Naive B cell (primary cell): ENCODE measurements around the gene PLA2G4D. TPM values are rescaled to one million over a fixed set of nuclear protein-coding genes. Genes with fewer than 3 reads are reported as not detected.
A peak's percentile ranks its signal among the peaks of the same experiment; 100 is the strongest.

ENCODE experiments used
- ATAC-seq, 2 donors: fragments of 150-1000 bp; cut with Tn5 transposase; 2 replicates each; pipeline ENCODE4 v1.10.0; 2021; ENCODE audit warnings: low read depth in 2 of 2, mild to moderate bottlenecking in 2 of 2, moderate library complexity in 2 of 2
- DNase-seq: peaks from one replicate; pipeline ENCODE4 v3.0.0; 2022
- H3K27ac Mint-ChIP-seq, 6 donors: one replicate each; pipeline ENCODE4 v1.8.0; 2020 to 2022; ENCODE audit warnings: mild to moderate bottlenecking in 6 of 6, mixed read lengths in 6 of 6, moderate library complexity in 5 of 6, inconsistent platforms in 2 of 6
- H3K27me3 Mint-ChIP-seq, 3 donors: one replicate each; pipeline ENCODE4 v1.8.0; 2021 to 2022; ENCODE audit warnings: mixed read lengths in 3 of 3, mild to moderate bottlenecking in 1 of 3
- H3K36me3 Mint-ChIP-seq, 2 donors: one replicate each; pipeline ENCODE4 v1.8.0; 2020 to 2022; ENCODE audit warnings: mixed read lengths in 2 of 2, inconsistent platforms in 1 of 2, mild to moderate bottlenecking in 1 of 2
- H3K4me1 Mint-ChIP-seq, 3 donors: one replicate each; pipeline ENCODE4 v1.8.0; 2020 to 2022; ENCODE audit warnings: mixed read lengths in 3 of 3, inconsistent platforms in 1 of 3, mild to moderate bottlenecking in 1 of 3, moderate library complexity in 1 of 3
- H3K4me3 Mint-ChIP-seq, 8 donors: one replicate each; pipeline ENCODE4 v1.8.0; 2020 to 2022; ENCODE audit warnings: mild to moderate bottlenecking in 8 of 8, mixed read lengths in 8 of 8, moderate library complexity in 8 of 8, inconsistent platforms in 2 of 8
- H3K9me3 Mint-ChIP-seq, 7 donors: one replicate each; pipeline ENCODE4 v1.8.0; 2020 to 2022; ENCODE audit warnings: mixed read lengths in 7 of 7, mild to moderate bottlenecking in 5 of 7, inconsistent platforms in 2 of 7, moderate library complexity in 1 of 7
- polyA plus RNA-seq, 6 donors: library from polyadenylated mRNA; unstranded; fragments of 300-500 nt; fragmentation: Illumina TruSeq; gene quantifications; one replicate each; pipeline ENCODE4 v1.2.3, GENCODE V29; 2021; ENCODE audit warnings: low read depth in 6 of 6

PLA2G4D gene, protein sequence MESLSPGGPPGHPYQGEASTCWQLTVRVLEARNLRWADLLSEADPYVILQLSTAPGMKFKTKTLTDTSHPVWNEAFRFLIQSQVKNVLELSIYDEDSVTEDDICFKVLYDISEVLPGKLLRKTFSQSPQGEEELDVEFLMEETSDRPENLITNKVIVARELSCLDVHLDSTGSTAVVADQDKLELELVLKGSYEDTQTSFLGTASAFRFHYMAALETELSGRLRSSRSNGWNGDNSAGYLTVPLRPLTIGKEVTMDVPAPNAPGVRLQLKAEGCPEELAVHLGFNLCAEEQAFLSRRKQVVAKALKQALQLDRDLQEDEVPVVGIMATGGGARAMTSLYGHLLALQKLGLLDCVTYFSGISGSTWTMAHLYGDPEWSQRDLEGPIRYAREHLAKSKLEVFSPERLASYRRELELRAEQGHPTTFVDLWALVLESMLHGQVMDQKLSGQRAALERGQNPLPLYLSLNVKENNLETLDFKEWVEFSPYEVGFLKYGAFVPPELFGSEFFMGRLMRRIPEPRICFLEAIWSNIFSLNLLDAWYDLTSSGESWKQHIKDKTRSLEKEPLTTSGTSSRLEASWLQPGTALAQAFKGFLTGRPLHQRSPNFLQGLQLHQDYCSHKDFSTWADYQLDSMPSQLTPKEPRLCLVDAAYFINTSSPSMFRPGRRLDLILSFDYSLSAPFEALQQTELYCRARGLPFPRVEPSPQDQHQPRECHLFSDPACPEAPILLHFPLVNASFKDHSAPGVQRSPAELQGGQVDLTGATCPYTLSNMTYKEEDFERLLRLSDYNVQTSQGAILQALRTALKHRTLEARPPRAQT
- polyA plus RNA-seq, result not detected

DNA sequence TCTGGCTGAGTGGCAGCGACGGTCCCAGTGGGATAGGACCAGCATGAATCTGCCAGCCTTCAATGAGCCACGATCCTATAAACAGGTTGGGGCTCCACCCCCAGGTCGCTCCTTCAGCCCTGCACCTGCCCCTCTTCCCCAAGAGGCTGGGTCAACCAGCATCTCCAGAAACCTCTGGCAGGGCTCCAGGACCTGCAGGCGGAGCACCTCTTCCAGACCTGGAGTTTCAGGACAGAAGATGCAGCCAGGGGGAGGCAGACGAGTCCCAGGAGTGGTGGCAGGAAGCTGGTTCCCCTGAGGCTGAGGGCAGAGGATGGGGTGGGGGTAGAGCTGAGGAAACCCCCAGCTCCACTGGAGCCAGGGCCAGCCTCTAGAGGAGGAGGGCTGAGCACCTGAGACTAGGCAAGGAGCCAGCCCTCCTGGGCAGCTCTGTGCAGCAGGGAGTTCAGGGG, at the start of gene PLA2G4D:
Gene PLA2G4D (minus strand): TSS at position 51 of the 452 bp plus-strand sequence. CDS start 103 bp downstream, outside the sequence.
- DNase-seq (no peak), ATAC-seq (no peak)
- Mint-ChIP-seq H3K9me3 (no peaks in the 10 kb centered on the region), H3K4me3 (no peak within 1 kb of the TSS), H3K27me3 (peaks cover 8 to 32% (median 12%) of the 10 kb centered on the region in 3 donors), H3K36me3 (no peaks in the 10 kb centered on the region), H3K27ac (peak within 1 kb of the TSS in 3 of 6 donors; percentile 11 to 86 (median 78)), H3K4me1 (no peaks in the 10 kb centered on the region)

DNA sequence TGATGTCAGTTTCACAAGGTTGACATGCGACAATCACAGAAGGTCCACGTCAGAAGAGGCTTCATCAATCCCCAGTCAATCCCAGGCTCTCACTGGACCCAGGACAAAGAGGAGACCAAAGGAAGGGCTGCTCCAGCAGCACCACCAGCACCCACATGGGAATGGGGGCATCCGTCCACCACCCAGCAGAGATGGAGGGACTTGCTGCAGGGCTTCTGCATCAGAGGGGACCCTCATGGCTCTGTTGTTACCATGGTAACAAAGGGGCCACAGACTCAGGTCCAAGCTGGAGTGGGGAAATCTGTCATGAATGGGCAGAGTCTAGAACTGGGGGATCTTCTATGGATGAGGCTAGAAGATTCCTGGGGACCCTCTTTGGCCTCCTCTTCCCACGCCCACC, 49.0 kb upstream of the PLA2G4D start:
- H3K27me3 Mint-ChIP-seq, result peaks cover 0 to 5% (median 3%) of the 10 kb centered on the region in 3 donors
- DNase-seq (no peak), ATAC-seq (no peak)
- no peak overlapping the region for H3K27ac Mint-ChIP-seq
- H3K36me3 Mint-ChIP-seq, result no peaks in the 10 kb centered on the region
- H3K9me3 Mint-ChIP-seq, result peaks cover 0 to 3% (median 0%) of the 10 kb centered on the region in 7 donors
- no peaks in the 10 kb centered on the region for H3K4me1 Mint-ChIP-seq
- no peak overlapping the region for H3K4me3 Mint-ChIP-seq

DNA sequence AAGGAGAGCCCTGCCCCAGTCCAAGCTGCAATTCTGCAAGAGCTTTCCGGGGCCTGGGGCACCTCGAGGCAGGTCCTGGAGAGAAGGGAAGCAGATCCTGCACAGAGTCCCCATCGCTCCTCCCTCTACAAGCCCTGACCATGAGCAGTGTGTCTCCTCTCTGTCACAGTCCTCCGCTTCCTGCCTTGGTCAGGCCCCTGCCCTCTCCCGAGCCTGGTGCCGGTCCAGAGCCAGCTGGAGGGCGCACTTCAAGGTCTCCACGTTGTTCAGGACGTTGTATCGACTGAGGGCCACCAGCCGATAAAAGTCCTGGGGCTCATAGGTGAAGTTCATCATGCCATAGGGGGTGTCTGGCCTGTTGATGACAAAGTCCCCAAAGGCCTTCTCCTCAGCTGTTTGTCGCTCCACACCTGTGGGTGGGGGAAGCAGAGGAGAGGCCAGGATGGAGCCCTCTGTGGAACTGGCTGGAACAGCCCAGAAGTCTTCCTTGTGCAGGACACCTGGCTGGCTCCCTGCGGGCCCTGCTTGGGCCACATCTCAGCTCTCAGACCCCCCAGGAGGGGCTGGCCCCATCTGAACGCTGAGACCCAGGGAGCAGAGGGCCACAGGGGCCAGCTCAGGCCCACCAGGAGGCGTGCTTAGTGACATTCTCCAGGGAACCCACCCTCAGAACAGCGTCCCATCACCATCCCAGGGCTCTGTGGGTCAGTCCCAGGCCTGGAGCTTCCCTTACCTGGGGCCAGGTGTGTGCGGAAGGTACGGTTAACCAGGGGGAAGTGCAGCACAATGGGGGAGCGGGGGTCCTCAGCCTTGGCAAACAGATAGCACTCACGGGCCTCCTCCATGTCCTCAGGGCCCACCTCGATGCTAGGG, 47.7 kb upstream of the PLA2G4D start:
- Mint-ChIP-seq H3K27ac (no peak overlapping the region), H3K4me3 (no peak overlapping the region), H3K36me3 (no peaks in the 10 kb centered on the region), H3K4me1 (peaks cover 0 to 4% (median 0%) of the 10 kb centered on the region in 3 donors), H3K9me3 (peaks cover 0 to 3% (median 0%) of the 10 kb centered on the region in 7 donors), H3K27me3 (peaks cover 1 to 5% (median 3%) of the 10 kb centered on the region in 3 donors)
- no peak for ATAC-seq
- DNase-seq, result no peak

DNA sequence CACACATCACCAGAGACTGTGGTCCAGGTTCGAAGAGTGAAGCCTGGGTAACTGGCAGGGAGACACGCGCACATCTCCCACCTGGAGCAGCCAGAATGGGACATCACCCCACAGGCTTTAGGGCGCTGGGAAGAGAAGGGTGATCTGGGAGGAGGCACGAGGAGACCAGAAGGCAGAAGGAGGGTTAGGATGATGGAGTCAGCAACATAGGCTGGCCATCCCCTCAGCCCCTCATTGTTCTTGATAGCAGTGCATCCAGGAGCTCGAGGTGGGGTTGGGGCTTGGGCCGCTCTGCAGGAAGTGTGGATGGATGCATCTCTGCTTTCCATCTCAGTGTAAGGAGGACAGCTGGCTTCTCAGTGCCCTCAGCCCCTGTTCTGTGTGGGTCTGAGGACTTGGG, 46.9 kb upstream of the PLA2G4D start:
- DNase-seq (no peak), ATAC-seq (no peak)
- Mint-ChIP-seq H3K4me3 (no peak overlapping the region), H3K27ac (no peak overlapping the region), H3K27me3 (peaks cover 3 to 6% (median 5%) of the 10 kb centered on the region in 3 donors), H3K9me3 (peaks cover 0 to 3% (median 0%) of the 10 kb centered on the region in 7 donors), H3K4me1 (peaks cover 0 to 4% (median 0%) of the 10 kb centered on the region in 3 donors), H3K36me3 (no peaks in the 10 kb centered on the region)

DNA sequence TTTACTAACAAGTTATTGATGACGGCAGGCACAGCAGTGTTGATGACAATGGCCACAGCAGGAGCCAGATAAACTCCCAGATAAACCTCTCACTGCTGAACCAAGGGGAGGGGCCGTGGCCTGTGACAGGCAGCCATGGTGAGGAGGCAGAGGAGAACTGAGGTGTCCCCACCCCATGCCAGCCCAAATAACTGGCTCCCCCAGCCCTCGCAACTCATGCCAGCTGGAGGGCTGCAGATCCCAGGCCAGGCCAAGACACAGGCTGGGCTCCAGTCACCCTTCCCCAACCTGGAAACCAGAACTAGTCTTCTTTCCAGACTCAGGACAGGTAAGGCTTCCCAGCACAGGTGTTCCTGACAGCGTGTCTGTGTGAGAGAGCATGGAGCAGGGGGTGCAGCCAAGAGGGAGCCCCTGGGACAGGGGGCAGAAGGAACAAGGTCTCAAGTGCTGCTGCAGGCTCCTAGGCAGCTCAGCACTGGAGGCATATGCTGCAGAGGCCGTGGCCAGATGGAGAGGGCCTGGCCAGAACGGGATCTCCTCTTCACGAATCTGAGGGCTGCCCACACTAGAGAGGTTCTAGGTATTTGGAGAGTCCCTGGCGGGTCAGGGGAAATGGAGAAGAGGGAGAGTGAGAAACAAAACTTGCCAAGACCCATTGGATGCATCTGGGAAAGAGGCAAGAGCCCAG, 46.2 kb upstream of the PLA2G4D start:
- H3K9me3 Mint-ChIP-seq, result peaks cover 0 to 3% (median 0%) of the 10 kb centered on the region in 7 donors
- no peaks in the 10 kb centered on the region for H3K36me3 Mint-ChIP-seq
- ATAC-seq, result no peak
- H3K27me3 Mint-ChIP-seq, result peaks cover 3 to 6% (median 3%) of the 10 kb centered on the region in 3 donors
- no peak overlapping the region for H3K4me3 Mint-ChIP-seq
- peaks cover 0 to 4% (median 0%) of the 10 kb centered on the region in 3 donors for H3K4me1 Mint-ChIP-seq
- no peak for DNase-seq
- no peak overlapping the region for H3K27ac Mint-ChIP-seq

DNA sequence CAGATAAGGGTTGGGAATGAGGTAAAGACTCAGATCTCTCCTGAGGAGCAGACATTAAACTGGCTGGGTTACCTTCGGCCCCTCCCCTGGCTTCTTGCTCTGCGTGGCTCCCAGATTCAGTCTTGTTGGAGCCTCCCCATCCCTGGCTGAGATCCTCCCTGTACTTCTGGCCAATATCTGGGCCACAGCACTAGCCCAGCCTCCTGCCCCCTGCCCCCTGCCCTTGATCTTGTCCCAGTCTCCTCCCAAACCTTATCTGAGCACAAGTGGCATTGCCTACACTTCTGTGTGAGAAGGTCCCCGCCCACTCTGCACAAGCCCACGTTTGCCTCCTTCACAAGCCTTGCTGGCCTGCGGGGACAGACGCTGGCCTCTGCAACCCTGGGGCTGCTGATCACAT, 45.2 kb upstream of the PLA2G4D start:
- Mint-ChIP-seq H3K4me1 (peaks cover 0 to 4% (median 0%) of the 10 kb centered on the region in 3 donors), H3K9me3 (peaks cover 0 to 3% (median 0%) of the 10 kb centered on the region in 7 donors), H3K27ac (no peak overlapping the region), H3K4me3 (peak overlapping the region in 1 of 8 donors; percentile 10), H3K36me3 (no peaks in the 10 kb centered on the region), H3K27me3 (peaks cover under 1 to 6% (median 5%) of the 10 kb centered on the region in 3 donors)
- DNase-seq (no peak), ATAC-seq (no peak)

DNA sequence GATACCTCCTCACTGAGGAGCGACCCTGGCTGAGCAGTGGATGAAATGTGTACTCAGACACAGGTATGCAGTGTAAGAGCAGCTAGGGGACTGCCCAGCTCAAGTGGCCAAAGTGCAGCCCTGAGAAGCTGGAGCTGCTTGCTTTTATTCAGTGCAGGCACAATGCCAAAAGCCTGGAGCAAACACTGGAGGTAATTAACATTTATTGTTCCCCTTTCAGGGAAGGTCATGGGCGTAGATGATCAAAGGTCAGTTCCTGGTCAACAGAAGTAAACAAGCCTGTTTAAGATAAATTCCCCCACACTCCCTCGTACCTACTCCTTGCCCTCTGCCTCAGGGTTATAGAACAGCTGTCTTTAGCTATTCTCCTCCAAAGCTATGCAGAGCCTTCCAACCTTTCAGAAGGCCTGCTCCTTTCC, 44.6 kb upstream of the PLA2G4D start:
- no peak for DNase-seq
- peaks cover 0 to 4% (median 0%) of the 10 kb centered on the region in 3 donors for H3K4me1 Mint-ChIP-seq
- peaks cover 0 to 3% (median 0%) of the 10 kb centered on the region in 7 donors for H3K9me3 Mint-ChIP-seq
- H3K27me3 Mint-ChIP-seq, result peaks cover 0 to 10% (median 5%) of the 10 kb centered on the region in 3 donors
- no peak overlapping the region for H3K4me3 Mint-ChIP-seq
- no peak overlapping the region for H3K27ac Mint-ChIP-seq
- no peaks in the 10 kb centered on the region for H3K36me3 Mint-ChIP-seq
- ATAC-seq, result no peak

DNA sequence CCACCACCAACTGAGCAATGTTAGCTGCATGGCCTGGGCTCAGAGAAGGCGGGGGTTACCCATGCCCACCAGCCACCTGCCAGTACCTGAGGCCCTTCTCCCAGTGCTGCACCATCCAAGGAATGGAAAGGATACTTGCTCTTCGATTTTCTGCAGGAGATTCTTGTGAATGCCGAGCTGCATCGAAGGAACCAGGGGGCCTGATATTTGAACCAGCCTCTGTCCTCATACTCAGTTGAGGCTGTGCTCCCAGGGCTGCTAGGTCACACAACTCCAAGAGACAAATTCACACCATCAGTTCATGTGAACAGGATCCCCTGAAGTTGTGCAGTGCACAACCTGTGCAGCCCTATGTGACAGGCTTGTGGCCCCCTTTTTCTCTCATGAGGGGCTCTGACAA, 44.0 kb upstream of the PLA2G4D start:
- DNase-seq (no peak), ATAC-seq (no peak)
- peaks cover 0 to 3% (median 0%) of the 10 kb centered on the region in 7 donors for H3K9me3 Mint-ChIP-seq
- peak overlapping the region in 1 of 6 donors; percentile 16 for H3K27ac Mint-ChIP-seq
- no peak overlapping the region for H3K4me3 Mint-ChIP-seq
- peaks cover 0 to 16% (median 5%) of the 10 kb centered on the region in 3 donors for H3K27me3 Mint-ChIP-seq
- peaks cover 0 to 4% (median 0%) of the 10 kb centered on the region in 3 donors for H3K4me1 Mint-ChIP-seq
- no peaks in the 10 kb centered on the region for H3K36me3 Mint-ChIP-seq

DNA sequence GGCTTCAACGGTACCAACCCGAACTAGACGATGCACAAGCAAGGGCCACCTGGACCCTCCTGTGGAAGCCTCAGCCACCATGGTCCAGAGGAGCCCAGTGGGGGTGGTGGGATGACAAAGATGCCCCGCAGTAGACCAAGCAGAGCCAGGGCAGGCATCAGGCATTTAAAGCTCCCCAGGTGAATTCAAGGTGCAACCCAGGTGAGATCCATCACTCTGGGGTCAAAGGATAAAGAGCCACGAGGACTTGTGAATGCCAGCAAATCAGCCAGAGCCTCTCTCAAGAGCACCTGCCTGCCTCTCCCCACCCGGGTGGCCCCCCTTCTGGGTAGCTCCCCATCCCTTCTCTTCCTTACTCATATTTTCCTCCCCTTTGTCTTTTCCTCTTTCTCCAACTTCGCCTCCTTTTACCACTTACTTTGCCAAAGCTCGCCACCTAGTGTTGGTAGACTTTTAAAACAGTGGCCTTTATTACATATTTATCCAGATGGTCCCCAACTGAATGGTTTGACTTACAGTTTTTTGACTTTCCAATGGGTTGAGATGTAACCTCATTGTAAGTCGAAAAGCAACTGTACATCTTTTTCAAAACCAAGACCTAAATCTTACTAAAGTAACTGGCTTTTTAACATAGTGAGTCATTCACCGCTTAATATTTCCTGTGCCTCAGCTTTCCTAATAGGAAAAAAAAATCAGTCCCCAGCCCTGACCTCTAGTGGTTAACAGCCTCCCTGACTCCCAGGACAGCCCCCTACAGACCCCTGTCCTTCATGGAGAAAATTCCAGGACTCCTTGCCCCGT, 43.3 kb upstream of the PLA2G4D start:
- Mint-ChIP-seq H3K27ac (peak overlapping the region in 1 of 6 donors; percentile 5), H3K36me3 (no peaks in the 10 kb centered on the region), H3K4me1 (peaks cover 0 to 4% (median 0%) of the 10 kb centered on the region in 3 donors), H3K4me3 (no peak overlapping the region), H3K9me3 (peaks cover 0 to 3% (median 0%) of the 10 kb centered on the region in 7 donors), H3K27me3 (peaks cover 0 to 20% (median 5%) of the 10 kb centered on the region in 3 donors)
- DNase-seq, result no peak
- no peak for ATAC-seq

DNA sequence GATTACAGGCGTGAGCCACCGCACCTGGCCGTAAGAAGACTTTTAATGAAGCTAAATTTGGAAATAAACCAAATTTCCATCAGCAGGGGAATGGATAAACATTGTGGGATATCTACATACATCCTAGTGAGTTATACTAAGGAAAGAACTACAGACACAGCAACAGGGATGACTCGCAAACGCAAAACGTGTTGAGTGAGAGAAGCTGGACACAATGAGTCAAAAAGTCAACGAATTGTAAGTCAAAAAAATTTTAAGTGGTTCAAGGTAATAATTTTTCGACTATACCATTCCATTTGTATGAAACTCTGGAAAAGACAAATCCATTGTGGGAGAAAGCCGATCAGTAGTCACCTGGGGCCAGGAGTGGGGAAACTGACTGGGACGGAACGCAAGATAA, 42.2 kb upstream of the PLA2G4D start:
- Mint-ChIP-seq H3K4me3 (no peak overlapping the region), H3K4me1 (peaks cover 0 to 4% (median 0%) of the 10 kb centered on the region in 3 donors), H3K27ac (no peak overlapping the region), H3K27me3 (peaks cover 0 to 20% (median 5%) of the 10 kb centered on the region in 3 donors), H3K36me3 (no peaks in the 10 kb centered on the region), H3K9me3 (peaks cover 0 to 3% (median 0%) of the 10 kb centered on the region in 7 donors)
- no peak for ATAC-seq
- DNase-seq, result no peak

DNA sequence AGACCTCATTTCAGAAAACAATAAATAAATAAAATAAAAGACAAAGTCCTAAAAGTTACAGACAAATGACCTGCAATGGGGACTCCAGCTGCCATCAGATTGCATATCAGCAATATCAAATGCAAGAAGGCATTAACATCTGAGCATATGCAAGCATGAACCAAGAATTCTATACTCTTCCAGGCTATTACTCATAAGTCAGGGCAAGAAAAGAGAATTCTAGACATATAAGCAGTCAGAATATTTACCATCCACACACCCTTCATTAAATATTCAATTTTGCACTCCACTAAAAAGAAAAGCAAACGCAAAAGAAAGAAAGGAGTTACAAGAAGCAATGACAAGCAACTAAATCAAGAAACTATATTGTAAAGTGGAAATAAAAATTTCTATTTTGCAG, 41.0 kb upstream of the PLA2G4D start:
- no peak for ATAC-seq
- peaks cover 0 to 4% (median 0%) of the 10 kb centered on the region in 3 donors for H3K4me1 Mint-ChIP-seq
- no peaks in the 10 kb centered on the region for H3K36me3 Mint-ChIP-seq
- no peak overlapping the region for H3K27ac Mint-ChIP-seq
- H3K9me3 Mint-ChIP-seq, result peaks cover 0 to 3% (median 0%) of the 10 kb centered on the region in 7 donors
- no peak overlapping the region for H3K4me3 Mint-ChIP-seq
- DNase-seq, result no peak
- peaks cover 0 to 28% (median 14%) of the 10 kb centered on the region in 3 donors for H3K27me3 Mint-ChIP-seq
